HG02870 (cell line): ENCODE data around the gene KIAA1328.
"Not testable (repeated sequence)": the region's sequence is repeated elsewhere in the genome, so short reads cannot be mapped to it uniquely, and the experiment has no call there.

ENCODE experiments used
- ATAC-seq: cut with Tn5 transposase; IDR thresholded peaks from one replicate; pipeline ENCODE4 v1.9.1; 2021; ENCODE audit warnings: mild to moderate bottlenecking, moderate library complexity; ENCODE audit not compliant: unreplicated experiment

Gene KIAA1328

DNA sequence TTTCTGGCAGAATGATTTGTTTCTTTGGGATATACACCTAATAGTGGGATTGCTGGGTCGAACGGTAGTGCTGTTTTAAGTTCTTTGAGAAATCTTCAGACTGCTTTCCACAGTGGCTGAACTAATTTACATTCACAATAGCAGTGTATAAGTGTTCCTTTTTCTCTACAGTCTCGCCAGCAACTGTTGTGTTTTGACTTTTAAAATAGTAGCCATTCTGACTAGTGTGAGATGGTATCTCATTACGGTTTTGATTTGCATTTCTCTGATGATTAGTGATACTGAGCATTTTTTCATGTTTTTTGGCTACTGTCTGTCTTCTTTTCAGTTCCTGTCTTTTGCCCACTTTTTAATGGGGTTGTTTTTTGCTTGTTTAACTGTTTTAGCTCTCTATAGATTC is 306.2 kb downstream of the KIAA1328 start:
- no peak for ATAC-seq

- no peak for ATAC-seq
Observed at GRCh38 chr18:37138456-37138855, 309.5 kb downstream of the KIAA1328 start.

DNA sequence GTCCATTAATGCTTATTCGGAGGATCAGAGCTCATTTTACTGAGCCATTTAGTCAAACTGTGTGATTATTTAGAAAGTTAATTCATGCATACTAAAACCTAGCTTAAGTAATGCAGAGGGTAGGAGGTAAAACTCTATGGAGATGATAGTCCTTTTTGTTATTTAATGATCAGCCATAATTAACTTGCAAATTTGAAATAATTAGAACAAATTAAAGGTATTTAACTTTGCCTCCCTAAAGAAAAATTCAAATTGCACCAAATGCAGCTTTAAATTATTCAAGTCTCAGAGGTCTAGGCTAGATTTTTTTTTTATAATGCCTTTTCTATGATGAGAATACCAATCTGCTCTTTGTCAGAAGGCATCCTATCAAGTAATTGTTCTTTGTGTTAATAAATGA is 310.9 kb downstream of the KIAA1328 start:
- no peak for ATAC-seq

GRCh38 chr18:37144921-37145320 is 316.0 kb downstream of the KIAA1328 start:
- no peak for ATAC-seq

DNA sequence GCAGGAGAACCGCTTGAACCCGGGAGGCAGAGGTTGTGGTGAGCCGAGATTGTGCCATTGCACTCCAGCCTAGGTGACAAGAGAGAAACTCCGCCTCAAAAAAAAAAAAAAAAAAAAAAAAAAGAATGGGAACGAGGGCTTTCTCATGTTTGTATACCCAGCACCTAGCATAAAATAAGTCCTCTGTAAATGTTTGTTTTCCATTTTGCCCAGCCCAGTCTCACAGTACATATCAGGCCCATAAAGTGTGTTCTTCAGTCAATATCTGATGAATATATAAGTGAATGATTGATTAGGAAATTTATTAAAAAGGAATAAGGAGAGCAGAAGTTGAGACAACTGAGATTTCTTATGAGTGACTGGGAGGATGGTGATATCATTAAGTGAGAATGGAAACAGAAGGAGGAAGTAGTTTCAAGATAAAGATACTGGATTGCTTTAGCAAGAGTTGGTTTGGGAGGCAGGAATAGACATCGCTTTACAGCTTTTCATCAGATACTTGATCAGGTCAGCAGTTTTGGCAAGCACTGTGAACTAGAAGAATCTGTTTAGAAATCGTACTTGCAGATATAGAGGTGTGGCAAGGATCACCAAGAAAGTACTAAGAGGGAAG is 327.5 kb downstream of the KIAA1328 start:
- ATAC-seq, result no peak

GRCh38 chr18:37160038-37160820 is 331.3 kb downstream of the KIAA1328 start:
- no peak for ATAC-seq

DNA sequence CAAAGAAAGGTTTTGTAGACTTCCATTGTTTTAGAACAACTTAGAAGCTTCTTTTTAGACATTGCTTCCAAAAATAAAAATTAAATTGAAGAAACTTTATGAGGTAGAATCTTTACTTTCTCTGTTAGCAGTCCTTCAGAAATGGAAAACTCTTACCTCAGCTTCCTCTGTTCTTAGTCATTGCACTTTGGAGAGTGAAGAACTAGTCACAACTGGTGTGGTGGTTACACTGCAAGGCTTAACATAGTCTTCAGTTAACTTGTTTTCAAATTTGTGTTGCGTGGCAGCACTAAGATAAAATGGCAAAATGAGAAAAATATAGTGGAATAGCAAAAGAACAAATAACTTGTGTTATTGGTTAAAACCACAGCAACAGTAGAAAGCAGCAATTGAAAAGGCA is 332.6 kb downstream of the KIAA1328 start:
- peak; percentile 71 for ATAC-seq

GRCh38 chr18:37162551-37162950 is 333.6 kb downstream of the KIAA1328 start:
- ATAC-seq, result no peak

- ATAC-seq, result no peak
Observed at GRCh38 chr18:37163119-37163518, 334.2 kb downstream of the KIAA1328 start.

GRCh38 chr18:37166491-37166890 is 337.6 kb downstream of the KIAA1328 start:
- ATAC-seq, result no peak

DNA sequence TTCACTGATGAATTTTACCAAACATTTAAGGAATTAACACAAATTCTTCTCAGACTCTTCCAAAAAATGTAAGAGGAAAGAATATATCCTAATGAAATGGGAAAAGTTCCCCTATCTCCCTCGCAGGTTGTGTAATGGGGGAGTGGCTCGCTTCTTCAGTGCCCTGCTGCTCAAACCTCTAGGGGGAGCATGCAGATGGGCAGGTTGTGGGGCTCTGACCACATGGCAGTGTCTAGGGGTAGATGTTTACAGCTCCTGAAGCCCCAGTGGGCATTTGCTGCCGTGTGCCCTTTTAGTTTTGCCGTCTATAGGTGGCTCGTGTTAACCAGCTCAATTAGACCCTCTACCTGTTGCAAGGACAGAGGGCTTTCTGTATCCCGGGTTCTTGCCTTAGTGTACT is 338.0 kb downstream of the KIAA1328 start:
- not testable (repeated sequence) for ATAC-seq

GRCh38 chr18:37170984-37171383 is 342.1 kb downstream of the KIAA1328 start:
- ATAC-seq, result no peak

GRCh38 chr18:37173384-37173783 is 344.5 kb downstream of the KIAA1328 start:
- no peak for ATAC-seq

- ATAC-seq, result no peak
Observed at GRCh38 chr18:37175727-37176620, 347.0 kb downstream of the KIAA1328 start.

DNA sequence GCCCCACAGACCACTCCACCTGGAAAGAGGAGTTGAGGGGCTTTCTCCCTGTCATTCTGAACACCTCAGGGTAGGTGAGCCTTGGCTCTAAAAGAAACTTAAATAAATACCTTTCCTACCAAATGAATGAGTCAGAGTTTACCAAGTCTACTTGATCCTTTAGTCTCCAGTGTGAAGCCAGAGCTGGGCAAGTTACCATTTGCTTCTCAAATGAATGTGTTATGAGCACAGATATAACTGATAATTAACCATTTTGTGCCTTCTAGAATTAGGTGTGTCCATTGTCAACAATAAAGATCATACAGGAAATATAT is 347.7 kb downstream of the KIAA1328 start:
- no peak for ATAC-seq

GRCh38 chr18:37179384-37179783 is 350.5 kb downstream of the KIAA1328 start:
- no peak for ATAC-seq

DNA sequence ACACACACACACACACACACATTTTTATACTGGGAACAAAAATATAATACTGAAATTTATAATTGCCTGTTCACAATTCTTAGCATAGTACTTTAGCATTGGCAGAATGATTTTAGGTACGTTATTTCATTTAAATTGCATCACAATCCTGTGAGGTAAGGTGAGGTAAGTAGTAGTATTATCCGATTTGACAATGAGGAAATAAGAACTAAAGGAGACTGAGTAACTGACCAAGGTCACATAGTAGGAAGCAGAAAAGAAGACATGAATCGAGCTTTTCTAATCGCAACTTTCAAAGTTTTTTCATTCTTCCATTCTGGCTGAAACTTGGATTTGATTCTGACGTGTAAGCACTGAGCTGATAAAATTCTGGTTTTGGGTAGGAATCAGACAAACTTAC is 351.2 kb downstream of the KIAA1328 start:
- ATAC-seq, result no peak

GRCh38 chr18:37182340-37183135 is 353.6 kb downstream of the KIAA1328 start:
- ATAC-seq, result no peak

DNA sequence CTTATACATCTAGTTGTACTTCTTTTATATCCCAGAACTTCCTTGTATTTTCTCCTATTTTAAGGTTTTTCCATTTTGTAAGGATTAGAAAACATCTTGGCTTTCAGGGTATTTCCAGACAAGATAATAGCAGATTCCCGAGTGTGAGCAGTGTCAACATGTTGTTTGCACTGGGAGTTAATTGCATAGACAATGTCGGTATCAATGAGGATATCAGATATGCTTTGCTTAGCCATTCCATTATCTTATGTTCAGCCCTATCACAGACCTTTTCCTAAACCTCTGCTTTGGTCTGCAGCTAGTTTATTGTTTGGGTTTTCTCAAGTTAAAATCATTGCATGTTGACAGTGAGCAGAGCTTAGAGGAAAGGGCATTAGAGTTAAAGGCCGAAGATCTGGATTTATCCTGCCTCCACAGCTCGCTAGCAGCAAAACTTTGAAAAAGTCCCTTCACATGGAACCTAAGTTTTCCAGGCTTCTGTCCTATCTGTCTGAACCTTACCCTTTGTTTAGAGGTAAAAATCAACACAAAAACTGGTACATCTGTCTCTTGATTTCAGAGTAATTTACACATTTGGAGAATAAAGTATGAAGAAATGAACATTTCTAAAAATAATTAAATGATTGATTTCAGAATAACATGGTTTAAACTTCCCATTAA is 355.4 kb downstream of the KIAA1328 start:
- ATAC-seq, result no peak

DNA sequence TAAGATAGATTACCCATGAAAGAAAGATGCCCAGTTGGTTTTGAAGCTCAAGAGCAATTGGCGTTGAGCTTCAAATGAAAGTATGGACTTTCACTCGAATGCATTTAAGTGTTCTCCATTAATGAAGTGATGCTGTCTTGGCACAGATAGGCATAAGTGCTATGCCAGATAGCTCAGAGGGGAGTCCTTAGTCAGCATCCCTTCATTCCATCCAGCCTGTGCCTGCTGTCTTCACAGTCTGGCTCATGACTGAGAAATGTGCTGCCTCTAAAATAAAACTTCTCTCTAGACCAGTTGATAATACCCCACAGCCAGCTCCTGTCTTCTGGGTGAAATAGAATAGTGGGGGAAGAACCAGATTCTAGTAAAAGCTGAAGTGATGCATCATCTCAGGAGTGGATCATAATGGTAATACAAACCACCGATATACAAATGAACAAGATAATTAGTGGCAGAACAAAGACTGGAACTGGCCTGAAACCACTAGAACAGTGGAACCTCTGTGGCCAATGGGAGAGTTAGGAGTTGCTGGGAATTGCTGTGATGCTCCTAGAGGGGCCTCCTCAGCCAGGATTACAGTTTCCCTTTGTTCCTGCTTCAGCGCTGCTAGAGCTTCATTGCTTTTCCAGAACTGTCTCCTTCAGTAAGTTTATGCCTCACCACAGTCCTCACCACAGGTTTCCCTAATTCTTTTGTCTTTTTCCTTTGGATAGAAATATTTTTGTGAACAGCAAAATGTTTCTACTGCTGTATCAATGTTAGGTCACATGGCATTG is 359.3 kb downstream of the KIAA1328 start:
- ATAC-seq, result no peak
